Panc1 (cell line): ENCODE data around the gene PREP. TPM values are rescaled to one million over a fixed set of nuclear protein-coding genes. Genes with fewer than 3 reads are reported as not detected.

Source experiments
- ATAC-seq: fragments of 200-7000 bp; cut with Tn5 transposase; 2 replicates; pipeline ENCODE4 v1.9.1; 2020; ENCODE audit warnings: mild to moderate bottlenecking, moderate library complexity
- BruUV-seq: library from RNA; stranded (reverse); fragments of 400-500 nt; replicated peaks from 2 replicates; lab custom pipeline; 2021; lab: Mats Ljungman, UMichigan
- CTCF ChIA-PET: fragments of 300-600 bp; sonication (Branson Sonifier 250); formaldehyde crosslinking; loops from one replicate; lab custom pipeline; 2022; ENCODE audit warnings: antibody characterized with exemption; lab: Charles Lee
- POLR2A ChIA-PET: fragments of 300-600 bp; sonication (Branson Sonifier 250); formaldehyde crosslinking; loops from one replicate; lab custom pipeline; 2022; ENCODE audit warnings: antibody characterized with exemption; lab: Charles Lee
- DNase-seq: peaks from one replicate; pipeline ENCODE4 v3.0.0-alpha.2; 2010; ENCODE audit warnings: low read depth, low spot score
- H3K27ac ChIP-seq: 2 replicates; pipeline ENCODE4 v1.5.1; 2011; ENCODE audit warnings: mild to moderate bottlenecking, low read length, inconsistent platforms
- H3K27me3 ChIP-seq: fragments of 200-500 bp; sonication (Bioruptor generic); 2 replicates; pipeline ENCODE4 v1.6.0; 2014; ENCODE audit warnings: low read length, inconsistent platforms; ENCODE audit not compliant: control insufficient read depth, insufficient read depth
- H3K36me3 ChIP-seq: fragments of 200-500 bp; sonication (Bioruptor generic); 2 replicates; pipeline ENCODE4 v1.5.1; 2014; ENCODE audit warnings: inconsistent platforms, mild to moderate bottlenecking, low read length, moderate library complexity; ENCODE audit not compliant: control insufficient read depth, insufficient read depth
- H3K4me1 ChIP-seq: 2 replicates; pipeline ENCODE4 v1.5.1; 2011; ENCODE audit warnings: inconsistent platforms, mild to moderate bottlenecking, low read length, moderate library complexity; ENCODE audit not compliant: control insufficient read depth, insufficient read depth
- H3K4me3 ChIP-seq, 2 experiments: 2 replicates each; pipeline ENCODE4 v1.5.1; 2011 to 2012; ENCODE audit warnings: low read depth in 2 of 2, low read length in 2 of 2, mild to moderate bottlenecking in 2 of 2, inconsistent platforms in 1 of 2, moderate library complexity in 1 of 2
- H3K9me3 ChIP-seq: fragments of 200-500 bp; sonication (Bioruptor generic); 2 replicates; pipeline ENCODE4 v1.5.1; 2014; ENCODE audit warnings: low read depth, mild to moderate bottlenecking, inconsistent platforms, low read length, moderate library complexity; ENCODE audit not compliant: control insufficient read depth, insufficient read depth
- POLR2AphosphoS5 ChIP-seq: IDR thresholded peaks from 2 replicates; pipeline ENCODE4 v1.6.1; 2012; ENCODE audit warnings: mild to moderate bottlenecking, low read depth, low read length, moderate library complexity
- SIN3A ChIP-seq: IDR thresholded peaks from 2 replicates; pipeline ENCODE4 v1.6.1; 2012; ENCODE audit warnings: low read depth, mild to moderate bottlenecking, low read length, moderate library complexity, borderline replicate concordance; ENCODE audit not compliant: insufficient read depth
- TCF7L2 ChIP-seq: IDR thresholded peaks from 2 replicates; pipeline ENCODE4 v1.6.1; 2011; ENCODE audit warnings: mild to moderate bottlenecking, low read depth, low read length, inconsistent platforms
- in situ Hi-C: cut with HindIII; loops from 2 replicates; pipeline ENCODE4 v1.10.0; 2016; ENCODE audit warnings: low sequenced_read_pairs, low pct_unique_long_range_greater_than_20kb
- intact Hi-C: fragments of 100-400 bp; cut with micrococcal nuclease; formaldehyde crosslinking; loops from one replicate; pipeline ENCODE4 v1.10.0; 2022; ENCODE audit not compliant: unreplicated experiment
- total RNA-seq: library from RNA; stranded (reverse); gene quantifications from one replicate; pipeline ENCODE4 v1.2.1, GENCODE V29; 2021; ENCODE audit not compliant: unreplicated experiment
- TF ChIP-seq, protein P1 (sequence below), 2 experiments: IDR thresholded peaks; 2 replicates each; pipeline ENCODE4 v1.6.1; 2011 to 2012; ENCODE audit warnings: low read depth in 2 of 2, control low read depth in 1 of 2, low read length in 1 of 2, mild to moderate bottlenecking in 1 of 2, moderate library complexity in 1 of 2; ENCODE audit not compliant: insufficient read depth in 1 of 2
- TF ChIP-seq, protein P2 (sequence below): fragments of 450-650 bp; IDR thresholded peaks from 2 replicates; pipeline ENCODE4 v1.5.1; 2017; ENCODE audit warnings: mild to moderate bottlenecking

Gene PREP
- total RNA-seq, 1 experiment from 2014 or later, result 50.4 TPM

DNA sequence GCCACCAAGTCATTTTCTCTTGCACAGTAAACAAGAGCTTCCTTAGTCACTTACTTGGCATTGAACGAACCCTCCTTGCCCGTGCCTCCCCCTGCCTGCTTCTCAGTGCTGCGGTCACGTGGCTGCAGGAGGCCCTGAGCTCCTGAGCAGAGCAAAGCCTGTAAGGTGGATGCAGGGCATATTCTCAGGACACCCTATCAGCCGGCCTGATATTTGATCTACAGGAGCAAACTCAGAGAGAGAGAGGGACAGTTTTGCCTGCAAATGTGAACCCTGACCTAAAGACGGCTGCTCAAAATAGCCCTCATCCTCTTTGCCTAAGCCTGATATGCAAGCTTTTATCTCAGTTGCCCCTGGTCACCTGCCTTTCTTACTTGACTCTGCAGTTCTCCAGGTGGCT, 130.1 kb downstream of the PREP start:
- ChIA-PET CTCF (no interaction called here), POLR2A (no interaction called here)
- H3K4me1 ChIP-seq, result no peaks in the 10 kb centered on the region
- no peaks in the 10 kb centered on the region for H3K27me3 ChIP-seq
- BruUV-seq, result no TSS peak
- no peak overlapping the region for H3K27ac ChIP-seq
- H3K9me3 ChIP-seq, result no peaks in the 10 kb centered on the region
- H3K4me3 ChIP-seq, result no peak overlapping the region
- no peaks in the 10 kb centered on the region for H3K36me3 ChIP-seq
- TF ChIP-seq TCF7L2, result no peak
- TF ChIP-seq, protein P1, sequence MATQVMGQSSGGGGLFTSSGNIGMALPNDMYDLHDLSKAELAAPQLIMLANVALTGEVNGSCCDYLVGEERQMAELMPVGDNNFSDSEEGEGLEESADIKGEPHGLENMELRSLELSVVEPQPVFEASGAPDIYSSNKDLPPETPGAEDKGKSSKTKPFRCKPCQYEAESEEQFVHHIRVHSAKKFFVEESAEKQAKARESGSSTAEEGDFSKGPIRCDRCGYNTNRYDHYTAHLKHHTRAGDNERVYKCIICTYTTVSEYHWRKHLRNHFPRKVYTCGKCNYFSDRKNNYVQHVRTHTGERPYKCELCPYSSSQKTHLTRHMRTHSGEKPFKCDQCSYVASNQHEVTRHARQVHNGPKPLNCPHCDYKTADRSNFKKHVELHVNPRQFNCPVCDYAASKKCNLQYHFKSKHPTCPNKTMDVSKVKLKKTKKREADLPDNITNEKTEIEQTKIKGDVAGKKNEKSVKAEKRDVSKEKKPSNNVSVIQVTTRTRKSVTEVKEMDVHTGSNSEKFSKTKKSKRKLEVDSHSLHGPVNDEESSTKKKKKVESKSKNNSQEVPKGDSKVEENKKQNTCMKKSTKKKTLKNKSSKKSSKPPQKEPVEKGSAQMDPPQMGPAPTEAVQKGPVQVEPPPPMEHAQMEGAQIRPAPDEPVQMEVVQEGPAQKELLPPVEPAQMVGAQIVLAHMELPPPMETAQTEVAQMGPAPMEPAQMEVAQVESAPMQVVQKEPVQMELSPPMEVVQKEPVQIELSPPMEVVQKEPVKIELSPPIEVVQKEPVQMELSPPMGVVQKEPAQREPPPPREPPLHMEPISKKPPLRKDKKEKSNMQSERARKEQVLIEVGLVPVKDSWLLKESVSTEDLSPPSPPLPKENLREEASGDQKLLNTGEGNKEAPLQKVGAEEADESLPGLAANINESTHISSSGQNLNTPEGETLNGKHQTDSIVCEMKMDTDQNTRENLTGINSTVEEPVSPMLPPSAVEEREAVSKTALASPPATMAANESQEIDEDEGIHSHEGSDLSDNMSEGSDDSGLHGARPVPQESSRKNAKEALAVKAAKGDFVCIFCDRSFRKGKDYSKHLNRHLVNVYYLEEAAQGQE (IDR thresholded peaks at IDR 0.05; ENCODE audit: insufficient read depth in 1 of 2, low read depth in 2 of 2, low read length in 1 of 2), result no peak
- TF ChIP-seq, protein P2, sequence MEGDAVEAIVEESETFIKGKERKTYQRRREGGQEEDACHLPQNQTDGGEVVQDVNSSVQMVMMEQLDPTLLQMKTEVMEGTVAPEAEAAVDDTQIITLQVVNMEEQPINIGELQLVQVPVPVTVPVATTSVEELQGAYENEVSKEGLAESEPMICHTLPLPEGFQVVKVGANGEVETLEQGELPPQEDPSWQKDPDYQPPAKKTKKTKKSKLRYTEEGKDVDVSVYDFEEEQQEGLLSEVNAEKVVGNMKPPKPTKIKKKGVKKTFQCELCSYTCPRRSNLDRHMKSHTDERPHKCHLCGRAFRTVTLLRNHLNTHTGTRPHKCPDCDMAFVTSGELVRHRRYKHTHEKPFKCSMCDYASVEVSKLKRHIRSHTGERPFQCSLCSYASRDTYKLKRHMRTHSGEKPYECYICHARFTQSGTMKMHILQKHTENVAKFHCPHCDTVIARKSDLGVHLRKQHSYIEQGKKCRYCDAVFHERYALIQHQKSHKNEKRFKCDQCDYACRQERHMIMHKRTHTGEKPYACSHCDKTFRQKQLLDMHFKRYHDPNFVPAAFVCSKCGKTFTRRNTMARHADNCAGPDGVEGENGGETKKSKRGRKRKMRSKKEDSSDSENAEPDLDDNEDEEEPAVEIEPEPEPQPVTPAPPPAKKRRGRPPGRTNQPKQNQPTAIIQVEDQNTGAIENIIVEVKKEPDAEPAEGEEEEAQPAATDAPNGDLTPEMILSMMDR, result no peak
- intact Hi-C loops (loop anchor here (10.0 kb wide), 1 partner anchor 188 kb away; no protein-coding TSS in a partner anchor), in situ Hi-C loops (no loop called here)
- DNase-seq (no peak), ATAC-seq (peak; percentile 72)

DNA sequence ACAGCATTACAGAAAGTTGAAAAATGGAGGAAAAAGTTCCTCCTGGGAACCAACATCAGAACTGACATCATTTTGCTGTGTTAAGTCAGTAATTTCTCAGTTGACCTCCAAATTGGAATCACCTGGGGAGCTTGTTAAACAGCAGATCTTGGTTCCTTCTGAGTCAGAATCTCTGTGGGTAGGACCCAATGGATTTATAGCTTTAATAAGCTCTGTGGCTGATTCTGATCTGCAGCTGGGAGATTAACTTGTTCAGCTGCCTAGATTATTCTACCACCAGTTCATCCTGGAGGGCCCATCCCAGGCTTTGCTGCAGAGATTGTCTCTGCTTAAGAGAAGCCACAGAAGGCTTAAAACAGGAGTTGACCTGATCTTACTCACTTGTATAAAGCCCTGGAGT, 132.4 kb downstream of the PREP start:
- intact Hi-C loops, result loop anchor here (10.0 kb wide), 1 partner anchor 186 kb away; no protein-coding TSS in a partner anchor
- in situ Hi-C loops, result no loop called here
- BruUV-seq, result no TSS peak
- no peaks in the 10 kb centered on the region for H3K27me3 ChIP-seq
- H3K9me3 ChIP-seq, result 0 out of 2 replicates have a peak, but pooled peaks cover 3% of the 10 kb centered on the region
- DNase-seq, result no peak
- TF ChIP-seq SIN3A (no peak), POLR2AphosphoS5 (no peak), TCF7L2 (no peak)
- TF ChIP-seq, protein P2, result no peak
- TF ChIP-seq, protein P1 (IDR thresholded peaks at IDR 0.05; ENCODE audit: insufficient read depth in 1 of 2, low read depth in 2 of 2, low read length in 1 of 2), result no peak
- POLR2A ChIA-PET, result no interaction called here
- no peak for ATAC-seq
- H3K4me1 ChIP-seq, result no peaks in the 10 kb centered on the region
- CTCF ChIA-PET, result no interaction called here
- no peaks in the 10 kb centered on the region for H3K36me3 ChIP-seq
- H3K4me3 ChIP-seq, result no peak overlapping the region
- H3K27ac ChIP-seq, result no peak overlapping the region
